ENCODE data around the gene PIN1. TPM values are rescaled to one million over a fixed set of nuclear protein-coding genes. Genes with fewer than 3 reads are reported as not detected.

PIN1 gene
- polyA plus RNA-seq, 3 donors, result 67.4 to 79.8 (median 68.3) TPM

- intact Hi-C loops (cut with micrococcal nuclease), result loop anchor here (1.0 to 10.0 kb wide), 9 partner anchors 23 to 957 kb away; partner anchors contain the start of genes FBXL12 (in 2 of the 2), MBD3L1 (in 1 of the 2), ZNF317 (in 1 of the 2) and ZNF558 (in 1 of the 2)
- Histone ChIP-seq H3K27ac (ENCODE audit: low read depth in 1 of 2, low read length in 2 of 2) (peak overlapping the region; percentile 82 to 91), H3K79me2 (ENCODE audit: insufficient read depth, low read length) (no peaks in the 10 kb centered on the region), H3K36me3 (replicated peaks in 1 of 2; ENCODE audit: control insufficient read depth in 1 of 2, insufficient read depth in 2 of 2, low read length in 2 of 2) (no peaks in the 10 kb centered on the region), H3K4me3 (replicated peaks in 1 of 3; ENCODE audit: low read depth in 2 of 3, low read length in 3 of 3) (peak overlapping the region; percentile 65 to 90 (median 67)), H2AFZ (ENCODE audit: insufficient read depth, low read depth, low read length, poor library complexity, severe bottlenecking) (peak overlapping the region; percentile 99), H3K4me1 (ENCODE audit: control insufficient read depth in 1 of 2, insufficient read depth in 2 of 2, low read length in 2 of 2) (peaks cover 20 to 21% of the 10 kb centered on the region in 2 donors), H3K27me3 (ENCODE audit: control insufficient read depth in 2 of 2, insufficient read depth in 2 of 2, low read length in 2 of 2) (no peaks in the 10 kb centered on the region), H3K4me2 (replicated peaks; ENCODE audit: extremely low read depth, low read length, poor library complexity, severe bottlenecking) (peak overlapping the region; percentile 95), H4K20me1 (ENCODE audit: insufficient read depth, low read length) (no peaks in the 10 kb centered on the region), H3K9ac (ENCODE audit: insufficient read depth, low read length, poor library complexity, severe bottlenecking) (peak overlapping the region; percentile 79), H3K9me3 (replicated peaks in 1 of 2; ENCODE audit: control insufficient read depth in 1 of 2, insufficient read depth in 1 of 2, low read length in 2 of 2) (no peaks in the 10 kb centered on the region)
- H3K27ac Mint-ChIP-seq, result peak overlapping the region; percentile 93 to 100 (median 96)
- peak; percentile 90 to 97 (median 96) for DNase-seq
- peaks cover 18% of the 10 kb centered on the region for H3K4me1 Mint-ChIP-seq
- peaks cover 0 to 2% (median 0%) of the 10 kb centered on the region in 3 donors for H3K27me3 Mint-ChIP-seq (ENCODE audit: low read depth in 3 of 3)
- no peaks in the 10 kb centered on the region for H3K36me3 Mint-ChIP-seq
- peak overlapping the region; percentile 88 to 91 for H3K4me3 Mint-ChIP-seq
- TF ChIP-seq CTCF (IDR thresholded peaks at IDR 0.05), result no peak
- peaks cover 0 to 2% (median 0%) of the 10 kb centered on the region in 7 donors for H3K9me3 Mint-ChIP-seq
- 2% methylated on average over 19 of the region's 50 CpGs for WGBS (ENCODE audit: insufficient coverage)
These were observed 43.4 kb upstream of the PIN1 start for GRCh38 chr19:9791552-9792205.

GRCh38 chr19:9792206-9793070 is 42.7 kb upstream of the PIN1 start:
- peak overlapping the region; percentile 88 to 91 for H3K4me3 Mint-ChIP-seq
- Histone ChIP-seq H3K27me3 (ENCODE audit: control insufficient read depth in 2 of 2, insufficient read depth in 2 of 2, low read length in 2 of 2) (no peaks in the 10 kb centered on the region), H4K20me1 (ENCODE audit: insufficient read depth, low read length) (no peaks in the 10 kb centered on the region), H2AFZ (ENCODE audit: insufficient read depth, low read depth, low read length, poor library complexity, severe bottlenecking) (peak overlapping the region; percentile 99), H3K79me2 (ENCODE audit: insufficient read depth, low read length) (no peaks in the 10 kb centered on the region), H3K4me1 (ENCODE audit: control insufficient read depth in 1 of 2, insufficient read depth in 2 of 2, low read length in 2 of 2) (peaks cover 20 to 22% of the 10 kb centered on the region in 2 donors), H3K4me2 (replicated peaks; ENCODE audit: extremely low read depth, low read length, poor library complexity, severe bottlenecking) (peak overlapping the region; percentile 95), H3K27ac (ENCODE audit: low read depth in 1 of 2, low read length in 2 of 2) (peak overlapping the region; percentile 82 to 91), H3K36me3 (replicated peaks in 1 of 2; ENCODE audit: control insufficient read depth in 1 of 2, insufficient read depth in 2 of 2, low read length in 2 of 2) (no peaks in the 10 kb centered on the region), H3K9me3 (replicated peaks in 1 of 2; ENCODE audit: control insufficient read depth in 1 of 2, insufficient read depth in 1 of 2, low read length in 2 of 2) (no peaks in the 10 kb centered on the region), H3K4me3 (replicated peaks in 1 of 3; ENCODE audit: low read depth in 2 of 3, low read length in 3 of 3) (peak overlapping the region; percentile 65 to 93 (median 90)), H3K9ac (ENCODE audit: insufficient read depth, low read length, poor library complexity, severe bottlenecking) (peak overlapping the region; percentile 79)
- WGBS (ENCODE audit: insufficient coverage), result 1% methylated on average over 45 of the region's 70 CpGs
- H3K4me1 Mint-ChIP-seq, result peaks cover 20% of the 10 kb centered on the region
- TF ChIP-seq CTCF (IDR thresholded peaks at IDR 0.05), result no peak
- intact Hi-C loops (cut with micrococcal nuclease), result loop anchor here (1.0 to 10.0 kb wide), 7 partner anchors 27 to 958 kb away; partner anchors contain the start of genes FBXL12 (in 2 of the 2), MBD3L1 (in 1 of the 2), ZNF317 (in 1 of the 2) and ZNF558 (in 1 of the 2)
- peaks cover 0 to 2% (median 0%) of the 10 kb centered on the region in 3 donors for H3K27me3 Mint-ChIP-seq (ENCODE audit: low read depth in 3 of 3)
- peak overlapping the region; percentile 85 to 100 (median 96) for H3K27ac Mint-ChIP-seq
- DNase-seq, result peak; percentile 88 to 96 (median 91)
- no peaks in the 10 kb centered on the region for H3K36me3 Mint-ChIP-seq
- H3K9me3 Mint-ChIP-seq, result peaks cover 0 to 2% (median 0%) of the 10 kb centered on the region in 7 donors

Measured in CD14-positive monocyte (primary cell).